Measurements from ENCODE around the gene PPIL1. TPM values are rescaled to one million over a fixed set of nuclear protein-coding genes. Genes with fewer than 3 reads are reported as not detected.

Gene PPIL1
- total and polyA plus RNA-seq, 10 of the 15 experiments (the other 5 are each of a cell fraction or from before 2014, with no cell fraction given) = 39.5 to 95.8 (median 70.5) TPM

DNA sequence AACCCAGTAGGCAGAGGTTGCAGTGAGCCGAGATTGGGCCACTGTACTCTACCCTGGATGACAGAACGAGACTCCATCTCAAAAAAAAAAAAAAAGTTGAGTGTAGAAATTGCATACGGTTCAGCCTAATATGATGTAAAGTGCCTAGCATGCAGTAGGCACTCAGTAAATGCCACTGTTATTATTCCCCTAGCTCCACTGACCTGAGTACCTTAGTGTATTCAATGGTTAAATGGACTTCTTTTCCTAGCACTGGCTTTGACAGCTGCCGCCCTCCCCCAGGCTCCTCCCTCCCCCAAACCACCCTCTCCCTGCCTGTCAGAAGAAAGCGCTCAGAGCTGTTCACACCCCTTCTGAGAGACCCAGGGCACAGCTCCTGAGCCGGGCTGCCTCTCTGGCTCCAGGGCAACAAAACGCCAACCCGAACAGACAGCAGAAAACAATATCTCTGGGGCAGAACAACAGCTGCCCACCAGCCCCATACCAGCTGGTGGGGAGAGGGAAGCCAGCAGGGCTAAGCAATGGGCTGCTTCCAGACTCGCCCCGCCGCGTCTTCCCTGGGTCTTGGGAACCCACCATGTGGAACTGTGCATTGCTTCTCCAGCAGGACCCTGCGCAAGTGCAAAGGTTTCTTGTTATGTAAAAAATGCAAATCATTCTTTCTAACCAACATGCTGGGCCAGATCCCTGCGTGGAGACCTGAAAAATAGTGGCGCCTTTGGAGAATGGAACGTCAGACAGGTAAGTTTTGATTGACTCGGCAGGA, 39.8 kb downstream of the PPIL1 start:
- Histone ChIP-seq H3K9ac (ENCODE audit: control insufficient read depth, insufficient read depth, low read length) (no peak overlapping the region), H3K27ac (ENCODE audit: control insufficient read depth, insufficient read depth) (no peak overlapping the region), H2AFZ (ENCODE audit: control insufficient read depth, low read depth, low read length) (no peak overlapping the region), H3K4me2 (ENCODE audit: control insufficient read depth, insufficient read depth) (no peak overlapping the region), H3K9me3 (replicated peaks; ENCODE audit: control insufficient read depth, insufficient read depth, low read length) (no peaks in the 10 kb centered on the region; the same call in 2 of the 3 replicates), H3K27me3 (replicated peaks in 1 of 2; ENCODE audit: control insufficient read depth in 2 of 2, insufficient read depth in 2 of 2, low read length in 1 of 2) (peaks cover 4 to 8% of the 10 kb centered on the region in 2 experiments; a peak in 3 of 4 replicates), H4K20me1 (ENCODE audit: control insufficient read depth, insufficient read depth) (no peaks in the 10 kb centered on the region), H3K79me2 (ENCODE audit: control insufficient read depth, insufficient read depth, low read length) (no peaks in the 10 kb centered on the region), H3K4me3 (no peak overlapping the region), H3K4me1 (ENCODE audit: control insufficient read depth, insufficient read depth, low read length) (no peaks in the 10 kb centered on the region), H3K36me3 (ENCODE audit: control insufficient read depth in 2 of 2, insufficient read depth in 2 of 2, low read length in 1 of 2) (no peaks in the 10 kb centered on the region)
- no TSS peak for BruUV-seq (replicated peaks)
- RAD21 ChIA-PET (ENCODE audit: unreplicated experiment) = no interaction called here
- ATAC-seq (no peak), FAIRE-seq (no peak), DNase-seq (ENCODE audit: low read depth, low spot score) (no peak)
- CTCF ChIA-PET = interaction anchor here (0.5 to 2.1 kb wide), 4 partner anchors 17 to 253 kb away, joined by 3 to 9 read pairs (median 4); no protein-coding TSS in a partner anchor
- TF ChIP-seq ZNF384 (IDR thresholded peaks at IDR 0.05; ENCODE audit: borderline replicate concordance, low read depth, low read length) = no peak
- SMC1A ChIA-PET (ENCODE audit: uncharacterized antibody, unreplicated experiment) = interaction anchor here (1.1 to 1.2 kb wide), 2 partner anchors 9 to 40 kb away, joined by 3 read pairs; partner anchors contain the start of gene PPIL1
- intact Hi-C loops (cut with micrococcal nuclease; ENCODE audit: unreplicated experiment) (no loop called here), in situ Hi-C loops (cut with MboI) (no loop called here)
- POLR2A ChIA-PET = no interaction called here
- whole genome bisulfite sequencing (ENCODE audit: insufficient coverage, insufficient replicate concordance, low lambda C conversion rate, missing lambda C conversion rate) = 70% methylated on average over 15 of the region's 17 CpGs

DNA sequence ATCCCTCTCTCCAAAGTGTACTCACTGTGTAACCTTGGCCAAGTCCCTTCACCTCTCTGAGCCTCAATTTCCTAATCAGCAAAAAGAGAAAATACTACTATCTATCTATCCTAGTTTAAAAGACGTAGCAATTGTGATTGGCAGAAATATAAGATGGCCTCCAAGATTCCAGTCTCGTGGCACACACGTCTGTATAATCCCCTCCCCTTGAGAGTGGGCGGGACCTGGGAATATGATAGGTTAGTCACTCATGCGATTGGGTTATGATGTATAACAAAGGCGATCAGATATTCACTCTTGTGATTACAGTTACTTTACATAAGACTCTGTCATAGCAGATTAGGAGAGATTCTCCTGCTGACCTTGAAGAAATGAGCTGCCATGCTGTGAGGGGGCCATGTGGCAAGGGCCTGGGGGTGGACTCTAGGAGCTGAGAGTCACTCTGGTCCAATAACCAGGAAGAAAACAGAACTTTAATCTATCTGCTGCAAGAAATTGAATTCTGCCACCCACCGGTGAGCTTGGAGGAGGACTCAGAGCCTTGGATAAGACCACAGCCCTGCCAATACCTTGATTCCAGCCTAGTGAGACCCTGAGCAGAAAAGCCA, 41.3 kb downstream of the PPIL1 start:
- no peaks in the 10 kb centered on the region for H3K79me2 ChIP-seq (ENCODE audit: control insufficient read depth, insufficient read depth, low read length)
- ChIA-PET RAD21 (ENCODE audit: unreplicated experiment) (no interaction called here), SMC1A (ENCODE audit: uncharacterized antibody, unreplicated experiment) (no interaction called here), CTCF (interaction anchor here (1.1 to 1.4 kb wide), 2 partner anchors 51 to 52 kb away, joined by 3 to 4 read pairs; partner anchors contain the start of gene C6orf89), POLR2A (no interaction called here)
- intact Hi-C loops (cut with micrococcal nuclease; ENCODE audit: unreplicated experiment) = no loop called here
- in situ Hi-C loops (cut with MboI) = no loop called here
- peaks cover 0 to 6% of the 10 kb centered on the region in 2 experiments; a peak in 3 of 4 replicates for H3K27me3 ChIP-seq (replicated peaks in 1 of 2; ENCODE audit: control insufficient read depth in 2 of 2, insufficient read depth in 2 of 2, low read length in 1 of 2)
- H3K36me3 ChIP-seq (ENCODE audit: control insufficient read depth in 2 of 2, insufficient read depth in 2 of 2, low read length in 1 of 2) = no peaks in the 10 kb centered on the region
- no peaks in the 10 kb centered on the region for H3K4me1 ChIP-seq (ENCODE audit: control insufficient read depth, insufficient read depth, low read length)
- no TSS peak for BruUV-seq (replicated peaks)
- H3K9ac ChIP-seq (ENCODE audit: control insufficient read depth, insufficient read depth, low read length) = no peak overlapping the region
- FAIRE-seq = no peak
- no peak overlapping the region for H3K4me2 ChIP-seq (ENCODE audit: control insufficient read depth, insufficient read depth)
- H3K27ac ChIP-seq (ENCODE audit: control insufficient read depth, insufficient read depth) = no peak overlapping the region
- no peak overlapping the region for H3K4me3 ChIP-seq
- H3K9me3 ChIP-seq (replicated peaks; ENCODE audit: control insufficient read depth, insufficient read depth, low read length) = no peaks in the 10 kb centered on the region; the same call in 2 of the 3 replicates
- WGBS (ENCODE audit: insufficient coverage, insufficient replicate concordance, low lambda C conversion rate, missing lambda C conversion rate) = 61% methylated on average over 7 of the region's 7 CpGs
- H4K20me1 ChIP-seq (ENCODE audit: control insufficient read depth, insufficient read depth) = no peaks in the 10 kb centered on the region
- no peak for DNase-seq (ENCODE audit: low read depth, low spot score)
- no peak overlapping the region for H2AFZ ChIP-seq (ENCODE audit: control insufficient read depth, low read depth, low read length)
- ATAC-seq = no peak
- TF ChIP-seq MTA3 (IDR thresholded peaks at IDR 0.05; ENCODE audit: borderline replicate concordance, low read length) = no peak
- TF ChIP-seq, protein P1, sequence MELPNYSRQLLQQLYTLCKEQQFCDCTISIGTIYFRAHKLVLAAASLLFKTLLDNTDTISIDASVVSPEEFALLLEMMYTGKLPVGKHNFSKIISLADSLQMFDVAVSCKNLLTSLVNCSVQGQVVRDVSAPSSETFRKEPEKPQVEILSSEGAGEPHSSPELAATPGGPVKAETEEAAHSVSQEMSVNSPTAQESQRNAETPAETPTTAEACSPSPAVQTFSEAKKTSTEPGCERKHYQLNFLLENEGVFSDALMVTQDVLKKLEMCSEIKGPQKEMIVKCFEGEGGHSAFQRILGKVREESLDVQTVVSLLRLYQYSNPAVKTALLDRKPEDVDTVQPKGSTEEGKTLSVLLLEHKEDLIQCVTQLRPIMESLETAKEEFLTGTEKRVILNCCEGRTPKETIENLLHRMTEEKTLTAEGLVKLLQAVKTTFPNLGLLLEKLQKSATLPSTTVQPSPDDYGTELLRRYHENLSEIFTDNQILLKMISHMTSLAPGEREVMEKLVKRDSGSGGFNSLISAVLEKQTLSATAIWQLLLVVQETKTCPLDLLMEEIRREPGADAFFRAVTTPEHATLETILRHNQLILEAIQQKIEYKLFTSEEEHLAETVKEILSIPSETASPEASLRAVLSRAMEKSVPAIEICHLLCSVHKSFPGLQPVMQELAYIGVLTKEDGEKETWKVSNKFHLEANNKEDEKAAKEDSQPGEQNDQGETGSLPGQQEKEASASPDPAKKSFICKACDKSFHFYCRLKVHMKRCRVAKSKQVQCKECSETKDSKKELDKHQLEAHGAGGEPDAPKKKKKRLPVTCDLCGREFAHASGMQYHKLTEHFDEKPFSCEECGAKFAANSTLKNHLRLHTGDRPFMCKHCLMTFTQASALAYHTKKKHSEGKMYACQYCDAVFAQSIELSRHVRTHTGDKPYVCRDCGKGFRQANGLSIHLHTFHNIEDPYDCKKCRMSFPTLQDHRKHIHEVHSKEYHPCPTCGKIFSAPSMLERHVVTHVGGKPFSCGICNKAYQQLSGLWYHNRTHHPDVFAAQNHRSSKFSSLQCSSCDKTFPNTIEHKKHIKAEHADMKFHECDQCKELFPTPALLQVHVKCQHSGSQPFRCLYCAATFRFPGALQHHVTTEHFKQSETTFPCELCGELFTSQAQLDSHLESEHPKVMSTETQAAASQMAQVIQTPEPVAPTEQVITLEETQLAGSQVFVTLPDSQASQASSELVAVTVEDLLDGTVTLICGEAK (IDR thresholded peaks at IDR 0.05; ENCODE audit: borderline replicate concordance) = no peak
- TF ChIP-seq MEF2B (IDR thresholded peaks at IDR 0.05; ENCODE audit: partially characterized antibody, poor library complexity, severe bottlenecking) = no peak
- TF ChIP-seq NBN (IDR thresholded peaks at IDR 0.05) = no peak
- no peak for TF ChIP-seq ASH2L (IDR thresholded peaks at IDR 0.05; ENCODE audit: borderline replicate concordance, low read depth)
- TF ChIP-seq, protein P2, sequence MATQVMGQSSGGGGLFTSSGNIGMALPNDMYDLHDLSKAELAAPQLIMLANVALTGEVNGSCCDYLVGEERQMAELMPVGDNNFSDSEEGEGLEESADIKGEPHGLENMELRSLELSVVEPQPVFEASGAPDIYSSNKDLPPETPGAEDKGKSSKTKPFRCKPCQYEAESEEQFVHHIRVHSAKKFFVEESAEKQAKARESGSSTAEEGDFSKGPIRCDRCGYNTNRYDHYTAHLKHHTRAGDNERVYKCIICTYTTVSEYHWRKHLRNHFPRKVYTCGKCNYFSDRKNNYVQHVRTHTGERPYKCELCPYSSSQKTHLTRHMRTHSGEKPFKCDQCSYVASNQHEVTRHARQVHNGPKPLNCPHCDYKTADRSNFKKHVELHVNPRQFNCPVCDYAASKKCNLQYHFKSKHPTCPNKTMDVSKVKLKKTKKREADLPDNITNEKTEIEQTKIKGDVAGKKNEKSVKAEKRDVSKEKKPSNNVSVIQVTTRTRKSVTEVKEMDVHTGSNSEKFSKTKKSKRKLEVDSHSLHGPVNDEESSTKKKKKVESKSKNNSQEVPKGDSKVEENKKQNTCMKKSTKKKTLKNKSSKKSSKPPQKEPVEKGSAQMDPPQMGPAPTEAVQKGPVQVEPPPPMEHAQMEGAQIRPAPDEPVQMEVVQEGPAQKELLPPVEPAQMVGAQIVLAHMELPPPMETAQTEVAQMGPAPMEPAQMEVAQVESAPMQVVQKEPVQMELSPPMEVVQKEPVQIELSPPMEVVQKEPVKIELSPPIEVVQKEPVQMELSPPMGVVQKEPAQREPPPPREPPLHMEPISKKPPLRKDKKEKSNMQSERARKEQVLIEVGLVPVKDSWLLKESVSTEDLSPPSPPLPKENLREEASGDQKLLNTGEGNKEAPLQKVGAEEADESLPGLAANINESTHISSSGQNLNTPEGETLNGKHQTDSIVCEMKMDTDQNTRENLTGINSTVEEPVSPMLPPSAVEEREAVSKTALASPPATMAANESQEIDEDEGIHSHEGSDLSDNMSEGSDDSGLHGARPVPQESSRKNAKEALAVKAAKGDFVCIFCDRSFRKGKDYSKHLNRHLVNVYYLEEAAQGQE (IDR thresholded peaks at IDR 0.05; ENCODE audit: low read depth, low read length) = no peak

All from GM12878 (cell line).